Type B pancreatic cell (in vitro differentiated cells): ENCODE measurements around the gene FOXL2. TPM values are rescaled to one million over a fixed set of nuclear protein-coding genes. Genes with fewer than 3 reads are reported as not detected.

Experiments used
- DNase-seq: peaks from one replicate; pipeline ENCODE4 v3.0.0; 2021; ENCODE audit warnings: mixed read lengths; ENCODE audit not compliant: unreplicated experiment; ENCODE audit errors: extremely low spot score
- H3K27ac Mint-ChIP-seq: 2 replicates; pipeline ENCODE4 v1.8.0; 2021; ENCODE audit warnings: mild to moderate bottlenecking, mixed read lengths
- H3K27me3 Mint-ChIP-seq: 2 replicates; pipeline ENCODE4 v1.8.0; 2021; ENCODE audit warnings: mixed read lengths
- H3K36me3 Mint-ChIP-seq: 2 replicates; pipeline ENCODE4 v1.8.0; 2021; ENCODE audit warnings: mixed read lengths
- H3K4me1 Mint-ChIP-seq: one replicate; pipeline ENCODE4 v1.8.0; 2021; ENCODE audit warnings: mixed read lengths; ENCODE audit not compliant: unreplicated experiment
- H3K4me3 Mint-ChIP-seq: 2 replicates; pipeline ENCODE4 v1.8.0; 2021; ENCODE audit warnings: mild to moderate bottlenecking, mixed read lengths
- H3K9me3 Mint-ChIP-seq: 2 replicates; pipeline ENCODE4 v1.8.0; 2021; ENCODE audit warnings: mixed read lengths
- CTCF ChIP-seq: fragments of 200-600 bp; sonication (generic); conservative IDR thresholded peaks from 2 replicates; pipeline ENCODE4 v1.5.0; 2021; ENCODE audit warnings: antibody characterized with exemption, mild to moderate bottlenecking
- total RNA-seq: library from RNA; stranded (reverse); gene quantifications from 2 replicates; pipeline ENCODE4 v1.2.1, GENCODE V29; 2021; ENCODE audit warnings: low replicate concordance

FOXL2 gene
- total RNA-seq, 1 donor from 2014 or later, result 0.75 TPM

GRCh38 chr3:138912237-138912636 lies 34.7 kb downstream of the FOXL2 start:
- no peak overlapping the region for H3K4me3 Mint-ChIP-seq
- no peaks in the 10 kb centered on the region for H3K27me3 Mint-ChIP-seq
- H3K27ac Mint-ChIP-seq, result no peak overlapping the region
- no peak for DNase-seq
- no peaks in the 10 kb centered on the region for H3K36me3 Mint-ChIP-seq
- TF ChIP-seq CTCF, result no peak
- H3K9me3 Mint-ChIP-seq, result no peaks in the 10 kb centered on the region
- peaks cover 5% of the 10 kb centered on the region for H3K4me1 Mint-ChIP-seq

GRCh38 chr3:138911621-138912020 lies 35.3 kb downstream of the FOXL2 start:
- Mint-ChIP-seq H3K36me3 (no peaks in the 10 kb centered on the region), H3K9me3 (no peaks in the 10 kb centered on the region), H3K27me3 (no peaks in the 10 kb centered on the region), H3K4me3 (no peak overlapping the region), H3K4me1 (peaks cover 5% of the 10 kb centered on the region), H3K27ac (no peak overlapping the region)
- TF ChIP-seq CTCF, result no peak
- DNase-seq, result no peak

- Mint-ChIP-seq H3K4me1 (peaks cover 1% of the 10 kb centered on the region), H3K4me3 (no peak overlapping the region), H3K27ac (no peak overlapping the region), H3K27me3 (no peaks in the 10 kb centered on the region), H3K36me3 (no peaks in the 10 kb centered on the region), H3K9me3 (no peaks in the 10 kb centered on the region)
- DNase-seq, result no peak
- no peak for TF ChIP-seq CTCF
Measured at GRCh38 chr3:138909904-138910303, 37.0 kb downstream of the FOXL2 start.

GRCh38 chr3:138908846-138909245 lies 38.1 kb downstream of the FOXL2 start:
- no peak for DNase-seq
- no peak overlapping the region for H3K27ac Mint-ChIP-seq
- no peaks in the 10 kb centered on the region for H3K27me3 Mint-ChIP-seq
- no peaks in the 10 kb centered on the region for H3K4me1 Mint-ChIP-seq
- no peaks in the 10 kb centered on the region for H3K9me3 Mint-ChIP-seq
- H3K4me3 Mint-ChIP-seq, result no peak overlapping the region
- no peak for TF ChIP-seq CTCF
- no peaks in the 10 kb centered on the region for H3K36me3 Mint-ChIP-seq

GRCh38 chr3:138907539-138907938 lies 39.4 kb downstream of the FOXL2 start:
- no peak overlapping the region for H3K27ac Mint-ChIP-seq
- no peaks in the 10 kb centered on the region for H3K9me3 Mint-ChIP-seq
- H3K4me3 Mint-ChIP-seq, result no peak overlapping the region
- H3K27me3 Mint-ChIP-seq, result no peaks in the 10 kb centered on the region
- no peak for DNase-seq
- no peak for TF ChIP-seq CTCF
- no peaks in the 10 kb centered on the region for H3K36me3 Mint-ChIP-seq
- H3K4me1 Mint-ChIP-seq, result no peaks in the 10 kb centered on the region

GRCh38 chr3:138902171-138902570 lies 44.8 kb downstream of the FOXL2 start:
- no peak for TF ChIP-seq CTCF
- Mint-ChIP-seq H3K27ac (no peak overlapping the region), H3K9me3 (no peaks in the 10 kb centered on the region), H3K4me1 (no peaks in the 10 kb centered on the region), H3K36me3 (no peaks in the 10 kb centered on the region), H3K4me3 (no peak overlapping the region), H3K27me3 (peaks cover 4% of the 10 kb centered on the region)
- DNase-seq, result no peak
